CD14-positive monocyte (primary cell): ENCODE data around the gene GPR142. TPM values are rescaled to one million over a fixed set of nuclear protein-coding genes. Genes with fewer than 3 reads are reported as not detected.

ENCODE experiments used
- DNase-seq, 3 donors: peaks; one replicate each; pipeline ENCODE4 v3.0.0-alpha.2; 2011 to 2022
- H2AFZ ChIP-seq: 2 replicates; pipeline ENCODE4 v1.6.0; 2012; ENCODE audit warnings: mild to moderate bottlenecking, low read depth, low read length, inconsistent platforms; ENCODE audit not compliant: insufficient read depth, poor library complexity, severe bottlenecking
- H3K27ac ChIP-seq, 2 donors: 1 replicate in 1 of 2; 2 replicates in 1 of 2; pipeline ENCODE4 v1.5.1; 2012 to 2013; ENCODE audit warnings: low read length in 2 of 2, control low read depth in 1 of 2, inconsistent platforms in 1 of 2, low read depth in 1 of 2, mild to moderate bottlenecking in 1 of 2
- H3K27me3 ChIP-seq, 2 donors: one replicate each; pipeline versions ENCODE4 v1.6.0 to v1.6.1; 2011 to 2013; ENCODE audit warnings: low read length in 2 of 2; ENCODE audit not compliant: control insufficient read depth in 2 of 2, insufficient read depth in 2 of 2
- H3K36me3 ChIP-seq, 2 donors: replicated peaks in 1 of 2; 1 replicate in 1 of 2; 2 replicates in 1 of 2; pipeline versions ENCODE4 v1.5.1 to v1.6.1; 2012 to 2013; ENCODE audit warnings: low read length in 2 of 2, control low read depth in 1 of 2, inconsistent platforms in 1 of 2, mild to moderate bottlenecking in 1 of 2; ENCODE audit not compliant: insufficient read depth in 2 of 2, control insufficient read depth in 1 of 2
- H3K4me1 ChIP-seq, 2 donors: 1 replicate in 1 of 2; 2 replicates in 1 of 2; pipeline versions ENCODE4 v1.5.1 to v1.6.1; 2012 to 2013; ENCODE audit warnings: low read length in 2 of 2, control low read depth in 1 of 2, inconsistent platforms in 1 of 2, mild to moderate bottlenecking in 1 of 2, moderate library complexity in 1 of 2; ENCODE audit not compliant: insufficient read depth in 2 of 2, control insufficient read depth in 1 of 2
- H3K4me2 ChIP-seq: replicated peaks from 2 replicates; pipeline ENCODE3; 2012; ENCODE audit warnings: low read length, moderate library complexity, mild to moderate bottlenecking; ENCODE audit not compliant: poor library complexity, severe bottlenecking; ENCODE audit errors: extremely low read depth
- H3K4me3 ChIP-seq, 3 experiments: fragments of 200-600 bp in 1 of 3; sonication (generic) in 1 of 3; replicated peaks in 1 of 3; 1 replicate in 2 of 3; 2 replicates in 1 of 3; pipeline ENCODE4 v1.5.1; 2011 to 2013; ENCODE audit warnings: low read length in 3 of 3, mild to moderate bottlenecking in 3 of 3, control low read depth in 2 of 3, low read depth in 2 of 3, inconsistent platforms in 1 of 3, moderate library complexity in 1 of 3
- H3K79me2 ChIP-seq: 2 replicates; pipeline ENCODE4 v1.6.0; 2012; ENCODE audit warnings: mild to moderate bottlenecking, control low read depth, inconsistent platforms, low read length, moderate library complexity; ENCODE audit not compliant: insufficient read depth
- H3K9ac ChIP-seq: 2 replicates; pipeline ENCODE4 v1.6.0; 2017; ENCODE audit warnings: low read length, mild to moderate bottlenecking; ENCODE audit not compliant: insufficient read depth, poor library complexity, severe bottlenecking
- H3K9me3 ChIP-seq, 2 donors: replicated peaks in 1 of 2; 1 replicate in 1 of 2; 2 replicates in 1 of 2; pipeline versions ENCODE4 v1.5.1 to v1.6.1; 2012 to 2013; ENCODE audit warnings: low read length in 2 of 2, control low read depth in 1 of 2; ENCODE audit not compliant: control insufficient read depth in 1 of 2, insufficient read depth in 1 of 2
- H4K20me1 ChIP-seq: 2 replicates; pipeline ENCODE4 v1.6.0; 2012; ENCODE audit warnings: mild to moderate bottlenecking, low read length, control low read depth, moderate library complexity; ENCODE audit not compliant: insufficient read depth
- H3K27ac Mint-ChIP-seq, 7 donors: one replicate each; pipeline ENCODE4 v1.8.0; 2020; ENCODE audit warnings: mild to moderate bottlenecking in 7 of 7, mixed read lengths in 7 of 7, moderate library complexity in 6 of 7, inconsistent platforms in 2 of 7
- H3K27me3 Mint-ChIP-seq, 3 donors: one replicate each; pipeline ENCODE4 v1.8.0; 2021 to 2022; ENCODE audit warnings: low read depth in 3 of 3, mild to moderate bottlenecking in 3 of 3, mixed read lengths in 3 of 3, moderate library complexity in 3 of 3, inconsistent platforms in 1 of 3
- H3K36me3 Mint-ChIP-seq, 2 donors: one replicate each; pipeline ENCODE4 v1.8.0; 2020; ENCODE audit warnings: mixed read lengths in 2 of 2, inconsistent platforms in 1 of 2, mild to moderate bottlenecking in 1 of 2
- H3K4me1 Mint-ChIP-seq: one replicate; pipeline ENCODE4 v1.8.0; 2020; ENCODE audit warnings: mild to moderate bottlenecking, mixed read lengths
- H3K4me3 Mint-ChIP-seq, 2 donors: one replicate each; pipeline ENCODE4 v1.8.0; 2020; ENCODE audit warnings: mild to moderate bottlenecking in 2 of 2, mixed read lengths in 2 of 2, moderate library complexity in 1 of 2
- H3K9me3 Mint-ChIP-seq, 7 donors: one replicate each; pipeline ENCODE4 v1.8.0; 2020 to 2022; ENCODE audit warnings: mixed read lengths in 7 of 7, mild to moderate bottlenecking in 6 of 7, moderate library complexity in 6 of 7, inconsistent platforms in 2 of 7
- CTCF ChIP-seq: fragments of 200-600 bp; IDR thresholded peaks from one replicate; pipeline ENCODE4 v1.8.0; 2022; ENCODE audit warnings: antibody characterized with exemption, mild to moderate bottlenecking
- WGBS: methylation state at CpG from one replicate; pipeline ENCODE4 v1.1.5; 2013; ENCODE audit warnings: missing lambda C conversion rate; ENCODE audit not compliant: insufficient coverage; 5-methylcytosine and 5-hydroxymethylcytosine counted together
- intact Hi-C, 2 donors: fragments of 100-400 bp; cut with micrococcal nuclease; formaldehyde crosslinking; loops; one replicate each; pipeline versions ENCODE4 v1.15.0 to v1.15.1; 2023
- polyA plus RNA-seq, 3 donors: library from polyadenylated mRNA; depleted of rRNA in 1 of 3; unstranded in 2 of 3; stranded (reverse) in 1 of 3; fragments of 300-500 nt in 2 of 3; fragments of >200 nt in 1 of 3; fragmentation: Illumina TruSeq in 2 of 3; gene quantifications; 1 replicate in 2 of 3; 2 replicates in 1 of 3; pipeline ENCODE4 v1.2.3, GENCODE V29; 2012 to 2021

The GPR142 gene
- polyA plus RNA-seq, 3 donors: not detected

GRCh38 chr17:74353446-74354060, 13.8 kb upstream of the GPR142 start:
- Histone ChIP-seq H4K20me1 (no peaks in the 10 kb centered on the region), H3K9ac (no peak overlapping the region), H3K79me2 (no peaks in the 10 kb centered on the region), H3K4me3 (no peak overlapping the region), H3K4me2 (no peak overlapping the region), H2AFZ (no peak overlapping the region), H3K4me1 (peaks cover 0 to 18% of the 10 kb centered on the region in 2 donors), H3K27me3 (peaks cover 34 to 76% of the 10 kb centered on the region in 2 donors), H3K9me3 (peaks cover 0 to 19% of the 10 kb centered on the region in 2 donors), H3K36me3 (no peaks in the 10 kb centered on the region), H3K27ac (no peak overlapping the region)
- peaks cover 70 to 87% (median 78%) of the 10 kb centered on the region in 3 donors for H3K27me3 Mint-ChIP-seq
- peaks cover 11% of the 10 kb centered on the region for H3K4me1 Mint-ChIP-seq
- DNase-seq: no peak
- peaks cover 0 to 10% (median 3%) of the 10 kb centered on the region in 7 donors for H3K9me3 Mint-ChIP-seq
- 97% methylated on average over 7 of the region's 10 CpGs for WGBS
- H3K36me3 Mint-ChIP-seq: peaks cover 0 to 3% of the 10 kb centered on the region in 2 donors
- TF ChIP-seq CTCF: no peak
- intact Hi-C loops: loop anchor here (5.0 to 10.0 kb wide), 2 partner anchors 49 to 141 kb away; partner anchors contain the start of gene TTYH2 (in 1 of the 2)
- H3K4me3 Mint-ChIP-seq: peak overlapping the region in 1 of 2 donors; percentile 69
- no peak overlapping the region for H3K27ac Mint-ChIP-seq

- H3K4me2 ChIP-seq: no peak overlapping the region
- no peak overlapping the region for H3K9ac ChIP-seq
- TF ChIP-seq CTCF: peak; percentile 82
- peak; percentile 48 to 62 (median 49) for DNase-seq
- Mint-ChIP-seq H3K4me3 (peak overlapping the region in 1 of 2 donors; percentile 69), H3K4me1 (peaks cover 11% of the 10 kb centered on the region), H3K36me3 (peaks cover 0 to 4% of the 10 kb centered on the region in 2 donors), H3K27me3 (peaks cover 74 to 92% (median 83%) of the 10 kb centered on the region in 3 donors), H3K9me3 (peaks cover 0 to 10% (median 3%) of the 10 kb centered on the region in 7 donors), H3K27ac (no peak overlapping the region)
- intact Hi-C loops: loop anchor here (5.0 to 10.0 kb wide), 2 partner anchors 49 to 142 kb away; partner anchors contain the start of gene TTYH2 (in 1 of the 2)
- H3K4me3 ChIP-seq: no peak overlapping the region
- no peaks in the 10 kb centered on the region for H4K20me1 ChIP-seq
- peaks cover 0 to 18% of the 10 kb centered on the region in 2 donors for H3K4me1 ChIP-seq
- peaks cover 37 to 79% of the 10 kb centered on the region in 2 donors for H3K27me3 ChIP-seq
- 11% methylated on average over 27 of the region's 29 CpGs for WGBS
- H2AFZ ChIP-seq: no peak overlapping the region
- H3K9me3 ChIP-seq: peaks cover 0 to 22% of the 10 kb centered on the region in 2 donors
- no peak overlapping the region for H3K27ac ChIP-seq
- no peaks in the 10 kb centered on the region for H3K36me3 ChIP-seq
- no peaks in the 10 kb centered on the region for H3K79me2 ChIP-seq
Measured at GRCh38 chr17:74354123-74354522, 13.2 kb upstream of the GPR142 start.
